GM18858 (cell line): Measurements from ENCODE around the gene COL4A1.
"Not testable (repeated sequence)": the region's sequence is repeated elsewhere in the genome, so short reads cannot be mapped to it uniquely, and the experiment has no call there.

ENCODE experiments used
- ATAC-seq: cut with Tn5 transposase; IDR thresholded peaks from one replicate; pipeline ENCODE4 v1.9.1; 2021; ENCODE audit not compliant: unreplicated experiment

COL4A1 gene

GRCh38 chr13:110324026-110324749 is 17.2 kb upstream of the COL4A1 start:
- ATAC-seq = no peak

- ATAC-seq = no peak
Observed at GRCh38 chr13:110323172-110323891, 16.4 kb upstream of the COL4A1 start.

GRCh38 chr13:110322828-110323171 is 15.8 kb upstream of the COL4A1 start:
- no peak for ATAC-seq

GRCh38 chr13:110322126-110322827 is 15.3 kb upstream of the COL4A1 start:
- no peak for ATAC-seq

GRCh38 chr13:110321573-110321972 is 14.6 kb upstream of the COL4A1 start:
- not testable (repeated sequence) for ATAC-seq

- no peak for ATAC-seq
Observed at GRCh38 chr13:110320645-110321044, 13.7 kb upstream of the COL4A1 start.

- ATAC-seq = no peak
Observed at GRCh38 chr13:110319774-110320509, 13.0 kb upstream of the COL4A1 start.

GRCh38 chr13:110319397-110319773 is 12.4 kb upstream of the COL4A1 start:
- ATAC-seq = no peak

- no peak for ATAC-seq
Observed at GRCh38 chr13:110318920-110319319, 12.0 kb upstream of the COL4A1 start.

GRCh38 chr13:110317496-110318195 is 10.7 kb upstream of the COL4A1 start:
- ATAC-seq = no peak

- ATAC-seq = no peak
Observed at GRCh38 chr13:110317093-110317492, 10.1 kb upstream of the COL4A1 start.

- ATAC-seq = no peak
Observed at GRCh38 chr13:110316196-110316595, 9.2 kb upstream of the COL4A1 start.

- no peak for ATAC-seq
Observed at GRCh38 chr13:110314516-110315245, 7.7 kb upstream of the COL4A1 start.

GRCh38 chr13:110313733-110314132 is 6.8 kb upstream of the COL4A1 start:
- not testable (repeated sequence) for ATAC-seq

- not testable (repeated sequence) for ATAC-seq
Observed at GRCh38 chr13:110313261-110313660, 6.3 kb upstream of the COL4A1 start.

GRCh38 chr13:110312339-110313031 is 5.5 kb upstream of the COL4A1 start:
- ATAC-seq = no peak

- no peak for ATAC-seq
Observed at GRCh38 chr13:110311443-110312338, 4.7 kb upstream of the COL4A1 start.
